ENCODE data around the gene CFAP157. TPM values are rescaled to one million over a fixed set of nuclear protein-coding genes. Genes with fewer than 3 reads are reported as not detected.

The CFAP157 gene
- total RNA-seq, 4 donors from 2014 or later = 2.1 to 5.4 (median 4.4) TPM; not detected in 1

GRCh38 chr9:127679506-127679905, 27.3 kb upstream of the CFAP157 start:
- Histone ChIP-seq H3K4me3 (no peak overlapping the region), H3K4me1 (no peaks in the 10 kb centered on the region), H3K27me3 (no peaks in the 10 kb centered on the region), H3K9me3 (no peaks in the 10 kb centered on the region), H3K36me3 (no peaks in the 10 kb centered on the region), H3K27ac (no peak overlapping the region)
- DNase-seq = no peak
- intact Hi-C loops (cut with DNase I; ENCODE audit: low total_unique reads) = no loop called here
- TF ChIP-seq CTCF (IDR thresholded peaks at IDR 0.05) = no peak
- TF ChIP-seq POLR2A (IDR thresholded peaks at IDR 0.05) = no peak

- Histone ChIP-seq H3K27ac (no peak overlapping the region), H3K9me3 (no peaks in the 10 kb centered on the region), H3K4me3 (no peak overlapping the region), H3K36me3 (no peaks in the 10 kb centered on the region), H3K27me3 (no peaks in the 10 kb centered on the region), H3K4me1 (no peaks in the 10 kb centered on the region)
- intact Hi-C loops (cut with DNase I; ENCODE audit: low total_unique reads) = no loop called here
- TF ChIP-seq CTCF (IDR thresholded peaks at IDR 0.05) (no peak), POLR2A (IDR thresholded peaks at IDR 0.05) (no peak)
- DNase-seq = no peak
Measured at GRCh38 chr9:127680226-127680625, 26.6 kb upstream of the CFAP157 start.

GRCh38 chr9:127680846-127681245, 25.9 kb upstream of the CFAP157 start:
- Histone ChIP-seq H3K4me1 (no peaks in the 10 kb centered on the region), H3K4me3 (no peak overlapping the region), H3K27ac (no peak overlapping the region), H3K36me3 (no peaks in the 10 kb centered on the region), H3K9me3 (no peaks in the 10 kb centered on the region), H3K27me3 (no peaks in the 10 kb centered on the region)
- no peak for TF ChIP-seq CTCF (IDR thresholded peaks at IDR 0.05)
- no peak for TF ChIP-seq POLR2A (IDR thresholded peaks at IDR 0.05)
- no peak for DNase-seq
- intact Hi-C loops (cut with DNase I; ENCODE audit: low total_unique reads) = no loop called here

- no peak for DNase-seq
- no peak overlapping the region for H3K4me3 ChIP-seq
- H3K4me1 ChIP-seq = no peaks in the 10 kb centered on the region
- intact Hi-C loops (cut with DNase I; ENCODE audit: low total_unique reads) = no loop called here
- H3K36me3 ChIP-seq = no peaks in the 10 kb centered on the region
- no peaks in the 10 kb centered on the region for H3K9me3 ChIP-seq
- no peaks in the 10 kb centered on the region for H3K27me3 ChIP-seq
- no peak overlapping the region for H3K27ac ChIP-seq
- TF ChIP-seq POLR2A (IDR thresholded peaks at IDR 0.05) (no peak), CTCF (IDR thresholded peaks at IDR 0.05) (no peak)
Measured at GRCh38 chr9:127682351-127683136, 24.2 kb upstream of the CFAP157 start.

- TF ChIP-seq CTCF (IDR thresholded peaks at IDR 0.05) (no peak), POLR2A (IDR thresholded peaks at IDR 0.05) (no peak)
- DNase-seq = no peak
- no peaks in the 10 kb centered on the region for H3K27me3 ChIP-seq
- no peak overlapping the region for H3K4me3 ChIP-seq
- no peaks in the 10 kb centered on the region for H3K36me3 ChIP-seq
- no peaks in the 10 kb centered on the region for H3K9me3 ChIP-seq
- no peaks in the 10 kb centered on the region for H3K4me1 ChIP-seq
- H3K27ac ChIP-seq = no peak overlapping the region
- intact Hi-C loops (cut with DNase I; ENCODE audit: low total_unique reads) = no loop called here
Measured at GRCh38 chr9:127683723-127684122, 23.1 kb upstream of the CFAP157 start.

All from uterus (tissue), 4 donors.